HEK293T (cell line): ENCODE data around the gene FAM83D.

Experiments used
- FOXA1 ChIP-seq: fragments of 450-650 bp; IDR thresholded peaks from 2 replicates; pipeline ENCODE4 v1.6.1; 2016; ENCODE audit warnings: mild to moderate bottlenecking
- ZNF384 ChIP-seq: fragments of 450-650 bp; IDR thresholded peaks from 2 replicates; pipeline ENCODE4 v1.6.1; 2016
- TF ChIP-seq, protein P1 (sequence below): fragments of 450-650 bp; IDR thresholded peaks from 2 replicates; pipeline ENCODE4 v1.6.1; 2016

- TF ChIP-seq FOXA1: no peak
- TF ChIP-seq, protein P1, sequence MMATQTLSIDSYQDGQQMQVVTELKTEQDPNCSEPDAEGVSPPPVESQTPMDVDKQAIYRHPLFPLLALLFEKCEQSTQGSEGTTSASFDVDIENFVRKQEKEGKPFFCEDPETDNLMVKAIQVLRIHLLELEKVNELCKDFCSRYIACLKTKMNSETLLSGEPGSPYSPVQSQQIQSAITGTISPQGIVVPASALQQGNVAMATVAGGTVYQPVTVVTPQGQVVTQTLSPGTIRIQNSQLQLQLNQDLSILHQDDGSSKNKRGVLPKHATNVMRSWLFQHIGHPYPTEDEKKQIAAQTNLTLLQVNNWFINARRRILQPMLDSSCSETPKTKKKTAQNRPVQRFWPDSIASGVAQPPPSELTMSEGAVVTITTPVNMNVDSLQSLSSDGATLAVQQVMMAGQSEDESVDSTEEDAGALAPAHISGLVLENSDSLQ: no peak
- no peak for TF ChIP-seq ZNF384
These were observed 45.1 kb upstream of the FAM83D start for GRCh38 chr20:38880952-38881735.
